HCT116 (cell line): ENCODE data around the gene EGFL6. TPM values are rescaled to one million over a fixed set of nuclear protein-coding genes. Genes with fewer than 3 reads are reported as not detected.

Source experiments
- ATAC-seq: fragments of 200-7000 bp; cut with Tn5 transposase; 2 replicates; pipeline ENCODE4 v1.9.1; 2020; ENCODE audit warnings: mild to moderate bottlenecking, moderate library complexity
- BruUV-seq: library from RNA; stranded (reverse); fragments of 400-500 nt; replicated peaks from 2 replicates; lab custom pipeline; 2021; lab: Mats Ljungman, UMichigan
- CTCF ChIA-PET: fragments of 300-600 bp; sonication (Branson Sonifier 250); formaldehyde crosslinking; loops from one replicate; lab custom pipeline; 2021; ENCODE audit warnings: antibody characterized with exemption; lab: Charles Lee
- POLR2A ChIA-PET: fragments of 300-600, 350-600 bp; sonication (Branson Sonifier 250); formaldehyde crosslinking; loops from one replicate; lab custom pipeline; 2021; ENCODE audit warnings: antibody characterized with exemption; lab: Charles Lee
- RAD21 ChIA-PET, 2 experiments: fragments of 300-600 bp; sonication (Branson Sonifier 250); formaldehyde crosslinking; loops; one replicate each; lab custom pipeline; 2023; ENCODE audit warnings: low total read pairs in 2 of 2; ENCODE audit not compliant: uncharacterized antibody in 2 of 2, unreplicated experiment in 2 of 2, low non-redundant PET in 1 of 2; lab: Charles Lee
- DNase-seq: peaks from one replicate; pipeline ENCODE4 v3.0.0-alpha.2; 2010; ENCODE audit warnings: low read depth, low spot score
- H2AFZ ChIP-seq: fragments of 200-600 bp; shearing (Covaris generic), sonication (generic); 2 replicates; pipeline ENCODE4 v1.6.1; 2017; ENCODE audit warnings: low read depth, mixed run types, mixed read lengths, antibody characterized with exemption, low read length; ENCODE audit not compliant: poor library complexity, severe bottlenecking
- H3K27ac ChIP-seq: 2 replicates; pipeline ENCODE4 v1.5.1; 2012; ENCODE audit warnings: low read depth, low read length
- H3K27me3 ChIP-seq: fragments of 200-600 bp; sonication (generic); 2 replicates; pipeline ENCODE4 v1.6.1; 2016; ENCODE audit warnings: mixed run types, low read length, mixed read lengths; ENCODE audit not compliant: insufficient read depth
- H3K36me3 ChIP-seq, 2 experiments: fragments of 200-500 bp in 1 of 2; fragments of 200-600 bp in 1 of 2; sonication (Bioruptor generic) in 1 of 2; sonication (generic) in 1 of 2; 2 replicates each; pipeline versions ENCODE4 v1.5.1 to v1.6.1; 2014 to 2016; ENCODE audit warnings: low read length in 2 of 2, inconsistent platforms in 1 of 2, mixed read lengths in 1 of 2, mixed run types in 1 of 2; ENCODE audit not compliant: insufficient read depth in 2 of 2, control insufficient read depth in 1 of 2
- H3K4me1 ChIP-seq, 2 experiments: fragments of 200-600 bp in 1 of 2; sonication (generic) in 1 of 2; 2 replicates each; pipeline versions ENCODE4 v1.5.1 to v1.6.1; 2012 to 2017; ENCODE audit warnings: low read length in 2 of 2, inconsistent platforms in 1 of 2, mild to moderate bottlenecking in 1 of 2, mixed read lengths in 1 of 2, mixed run types in 1 of 2, moderate library complexity in 1 of 2; ENCODE audit not compliant: insufficient read depth in 2 of 2, control insufficient read depth in 1 of 2
- H3K4me2 ChIP-seq: fragments of 200-600 bp; sonication (generic); 2 replicates; pipeline ENCODE4 v1.6.1; 2017; ENCODE audit warnings: mixed run types, low read length, mixed read lengths
- H3K4me3 ChIP-seq, 2 experiments: fragments of 200-600 bp in 1 of 2; sonication (generic) in 1 of 2; replicated peaks in 1 of 2; 2 replicates each; pipeline ENCODE4 v1.5.1; 2011 to 2016; ENCODE audit warnings: low read length in 2 of 2, control low read depth in 1 of 2, low read depth in 1 of 2, mild to moderate bottlenecking in 1 of 2, mixed read lengths in 1 of 2, mixed run types in 1 of 2
- H3K79me2 ChIP-seq: fragments of 200-600 bp; sonication (generic); 2 replicates; pipeline ENCODE4 v1.6.1; 2017; ENCODE audit warnings: mild to moderate bottlenecking, mixed run types, low read length, moderate library complexity, mixed read lengths; ENCODE audit not compliant: insufficient read depth
- H3K9ac ChIP-seq: fragments of 200-600 bp; sonication (generic); 2 replicates; pipeline ENCODE4 v1.6.1; 2016; ENCODE audit warnings: low read length, mixed read lengths
- H3K9me2 ChIP-seq: fragments of 200-600 bp; sonication (generic), shearing (Covaris generic); 2 replicates; pipeline ENCODE4 v1.6.1; 2017; ENCODE audit warnings: mixed run types, mild to moderate bottlenecking, moderate library complexity; ENCODE audit not compliant: insufficient read depth
- H3K9me3 ChIP-seq, 2 experiments: fragments of 200-500 bp in 1 of 2; fragments of 200-600 bp in 1 of 2; sonication (Bioruptor generic) in 1 of 2; sonication (generic) in 1 of 2; 2 replicates each; pipeline ENCODE4 v1.6.1; 2014 to 2017; ENCODE audit warnings: low read length in 2 of 2, mixed read lengths in 2 of 2, inconsistent platforms in 1 of 2, low read depth in 1 of 2, mild to moderate bottlenecking in 1 of 2, mixed run types in 1 of 2, moderate library complexity in 1 of 2; ENCODE audit not compliant: control insufficient read depth in 1 of 2, insufficient read depth in 1 of 2
- H4K20me1 ChIP-seq: fragments of 200-600 bp; sonication (generic), shearing (Covaris generic); 2 replicates; pipeline ENCODE4 v1.6.1; 2017; ENCODE audit warnings: mixed run types, mild to moderate bottlenecking, moderate library complexity; ENCODE audit not compliant: insufficient read depth
- ATF3 ChIP-seq: IDR thresholded peaks from 2 replicates; pipeline ENCODE4 v1.6.1; 2012
- CBX3 ChIP-seq: IDR thresholded peaks from 2 replicates; pipeline ENCODE4 v1.6.1; 2012; ENCODE audit warnings: low read depth
- CEBPB ChIP-seq: IDR thresholded peaks from 2 replicates; pipeline ENCODE4 v1.6.1; 2012; ENCODE audit warnings: low read depth
- CTCF ChIP-seq, 3 experiments: fragments of 200-600 bp in 1 of 3; sonication (generic) in 1 of 3; IDR thresholded peaks in 2 of 3; conservative IDR thresholded peaks in 1 of 3; 2 replicates each; pipeline ENCODE4 v1.5.1; 2012 to 2017; ENCODE audit warnings: low read depth in 2 of 3, low read length in 2 of 3, antibody characterized with exemption in 1 of 3, borderline replicate concordance in 1 of 3, control low read depth in 1 of 3, mild to moderate bottlenecking in 1 of 3, mixed read lengths in 1 of 3, mixed run types in 1 of 3, moderate library complexity in 1 of 3; ENCODE audit not compliant: insufficient read depth in 1 of 3
- EGR1 ChIP-seq: IDR thresholded peaks from 2 replicates; pipeline ENCODE4 v1.6.1; 2012; ENCODE audit warnings: low read depth
- ELF1 ChIP-seq: IDR thresholded peaks from 2 replicates; pipeline ENCODE4 v1.6.1; 2012; ENCODE audit warnings: low read depth, borderline replicate concordance
- EZH2 ChIP-seq: fragments of 200-600 bp; sonication (generic); IDR thresholded peaks from 2 replicates; pipeline ENCODE4 v1.6.1; 2017; ENCODE audit warnings: antibody characterized with exemption, mixed run types
- EZH2phosphoT487 ChIP-seq: fragments of 200-600 bp; IDR thresholded peaks from 2 replicates; pipeline ENCODE4 v1.6.1; 2018; ENCODE audit warnings: antibody characterized with exemption, borderline replicate concordance
- FOSL1 ChIP-seq: IDR thresholded peaks from 2 replicates; pipeline ENCODE4 v1.6.1; 2012; ENCODE audit warnings: low read depth
- JUND ChIP-seq: IDR thresholded peaks from 2 replicates; pipeline ENCODE4 v1.6.1; 2012
- POLR2A ChIP-seq: IDR thresholded peaks from 2 replicates; pipeline ENCODE4 v1.7.0; 2011; ENCODE audit warnings: borderline replicate concordance; ENCODE audit not compliant: insufficient read depth, insufficient read length; ENCODE audit errors: extremely low read depth
- POLR2AphosphoS5 ChIP-seq: IDR thresholded peaks from 2 replicates; pipeline ENCODE4 v1.6.1; 2011; ENCODE audit warnings: mild to moderate bottlenecking, low read depth, low read length, moderate library complexity
- RAD21 ChIP-seq: IDR thresholded peaks from 2 replicates; pipeline ENCODE4 v1.6.1; 2012; ENCODE audit warnings: low read depth, mild to moderate bottlenecking
- SP1 ChIP-seq: IDR thresholded peaks from 2 replicates; pipeline ENCODE4 v1.6.1; 2012; ENCODE audit warnings: low read depth
- SRF ChIP-seq: IDR thresholded peaks from 2 replicates; pipeline ENCODE4 v1.6.1; 2012; ENCODE audit warnings: low read depth
- TCF7L2 ChIP-seq: IDR thresholded peaks from 2 replicates; pipeline ENCODE4 v1.7.0; 2011; ENCODE audit warnings: borderline replicate concordance, inconsistent platforms; ENCODE audit not compliant: insufficient read depth, insufficient read length; ENCODE audit errors: extremely low read depth
- YY1 ChIP-seq: IDR thresholded peaks from 2 replicates; pipeline ENCODE4 v1.6.1; 2011; ENCODE audit warnings: low read length, low read depth, moderate library complexity, mild to moderate bottlenecking; ENCODE audit not compliant: insufficient replicate concordance; ENCODE audit errors: extremely low read depth
- ZBTB33 ChIP-seq: IDR thresholded peaks from 2 replicates; pipeline ENCODE4 v1.6.1; 2011; ENCODE audit warnings: mild to moderate bottlenecking, low read length, moderate library complexity; ENCODE audit not compliant: insufficient replicate concordance; ENCODE audit errors: extremely low read depth
- ZFX ChIP-seq: fragments of 450-650 bp; IDR thresholded peaks from 2 replicates; pipeline ENCODE4 v1.6.1; 2017
- ZNF274 ChIP-seq: fragments of 200-500 bp; sonication (Bioruptor generic); IDR thresholded peaks from 2 replicates; pipeline ENCODE4 v1.6.1; 2014; ENCODE audit warnings: mild to moderate bottlenecking, low read depth, low read length, inconsistent platforms
- intact Hi-C: fragments of 100-400 bp; cut with micrococcal nuclease; formaldehyde crosslinking; loops from 2 replicates; pipeline ENCODE4 v1.10.0; 2022
- total RNA-seq: library from RNA; stranded (reverse); gene quantifications from one replicate; pipeline ENCODE4 v1.2.1, GENCODE V29; 2021; ENCODE audit not compliant: unreplicated experiment

EGFL6 gene
- total RNA-seq, 1 experiment from 2014 or later, result not detected

- H4K20me1 ChIP-seq, result no peaks in the 10 kb centered on the region
- ChIA-PET POLR2A (no interaction called here), RAD21 (no interaction called here)
- no peaks in the 10 kb centered on the region for H3K36me3 ChIP-seq
- intact Hi-C loops, result no loop called here
- no peak overlapping the region for H3K4me2 ChIP-seq
- no peaks in the 10 kb centered on the region for H3K27me3 ChIP-seq
- H3K4me1 ChIP-seq, result no peaks in the 10 kb centered on the region
- no peak overlapping the region for H3K27ac ChIP-seq
- H3K9me2 ChIP-seq, result no peaks in the 10 kb centered on the region
- ATAC-seq (no peak), DNase-seq (no peak)
- H3K9me3 ChIP-seq, result no peaks in the 10 kb centered on the region
- no peak overlapping the region for H3K4me3 ChIP-seq
- no TSS peak for BruUV-seq
- H3K79me2 ChIP-seq, result no peaks in the 10 kb centered on the region
- TF ChIP-seq ZBTB33 (no peak), ELF1 (no peak), RAD21 (no peak), SP1 (no peak), ATF3 (no peak), ZNF274 (no peak), SRF (no peak), TCF7L2 (no peak), CTCF (IDR thresholded peaks at IDR 0.05 in 2 of 3, conservative IDR thresholded peaks at IDR 0.05 in 1 of 3; ENCODE audit: borderline replicate concordance in 1 of 3, insufficient read depth in 1 of 3, low read depth in 2 of 3, low read length in 2 of 3) (no peak), CBX3 (no peak), POLR2AphosphoS5 (no peak), POLR2A (no peak), ZFX (no peak), YY1 (no peak), CEBPB (no peak), EZH2phosphoT487 (no peak), EZH2 (no peak), JUND (no peak), EGR1 (no peak), FOSL1 (no peak)
- TF ChIP-seq, all 23 proteins: peak for 0
- H3K9ac ChIP-seq, result no peak overlapping the region
- H2AFZ ChIP-seq, result no peak overlapping the region
- CTCF ChIA-PET, result no interaction called here
Measured at GRCh38 chrX:13535376-13536165, 33.8 kb upstream of the EGFL6 start.
